GM13976 (cell line): ENCODE data around the gene ANKMY1.
A peak's percentile ranks its signal among the peaks of the same experiment; 100 is the strongest.

Source experiments
- DNase-seq: peaks from one replicate; pipeline ENCODE4 v3.0.0; 2012; ENCODE audit warnings: low spot score
- CTCF ChIP-seq: IDR thresholded peaks from 2 replicates; pipeline ENCODE4 v1.5.1; 2012; ENCODE audit warnings: borderline replicate concordance, mild to moderate bottlenecking; ENCODE audit not compliant: insufficient read depth; ENCODE audit errors: extremely low read depth, missing control alignments, control extremely low read depth
- in situ Hi-C: fragments of 300-500 bp; cut with MboI; formaldehyde crosslinking; loops from one replicate; pipeline ENCODE4 v1.12.0; 2022; ENCODE audit warnings: low sequenced_read_pairs, mixed read lengths, inconsistent platforms; ENCODE audit not compliant: unreplicated experiment

Gene ANKMY1

DNA sequence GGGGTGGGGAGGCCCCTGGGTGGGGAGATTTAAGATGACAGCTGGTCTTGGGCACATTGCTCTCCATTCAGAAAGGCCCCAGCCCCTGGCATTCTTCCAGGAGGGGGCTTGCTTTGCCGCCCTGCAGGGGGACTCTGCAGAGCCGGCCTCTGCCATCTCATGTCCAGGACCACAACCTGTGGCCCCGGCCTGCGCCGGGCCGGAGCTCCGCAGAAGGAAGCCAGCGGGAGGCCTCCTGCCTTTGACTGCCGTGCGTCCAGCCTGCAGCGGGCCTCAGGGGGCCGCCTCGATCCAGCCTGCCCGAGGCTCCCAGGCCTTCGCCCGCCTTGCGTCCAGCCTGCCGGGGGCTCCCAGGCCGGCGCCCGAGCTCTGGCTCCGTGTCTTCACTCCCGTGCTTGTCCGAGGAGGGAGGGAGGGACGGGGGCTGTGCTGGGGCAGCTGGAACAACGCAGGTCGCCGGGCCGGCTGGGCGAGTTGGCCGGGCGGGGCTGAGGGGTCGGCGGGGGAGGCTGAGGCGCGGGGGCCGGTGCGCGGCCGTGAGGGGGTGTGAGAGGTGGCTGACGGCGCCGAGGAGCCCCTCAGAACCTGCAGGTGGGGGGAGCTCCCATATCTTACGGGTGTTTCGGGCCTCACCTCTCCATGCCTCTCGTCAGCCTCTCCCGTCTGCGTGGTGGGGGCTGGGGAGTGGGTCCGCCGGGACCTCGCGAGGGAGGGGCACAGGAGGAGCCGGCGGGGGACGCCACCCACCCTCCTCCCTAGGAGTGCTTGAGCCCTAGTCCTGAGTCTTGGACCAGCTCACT lies 101.9 kb downstream of the ANKMY1 start:
- in situ Hi-C loops = no loop called here
- TF ChIP-seq CTCF = no peak
- DNase-seq = no peak

- in situ Hi-C loops = no loop called here
- DNase-seq = no peak
- no peak for TF ChIP-seq CTCF
Observed at GRCh38 chr2:240455272-240455646, 102.5 kb downstream of the ANKMY1 start.

- TF ChIP-seq CTCF = no peak
- in situ Hi-C loops = no loop called here
- no peak for DNase-seq
Observed at GRCh38 chr2:240454106-240454901, 103.5 kb downstream of the ANKMY1 start.

- no peak for DNase-seq
- in situ Hi-C loops = no loop called here
- TF ChIP-seq CTCF = no peak
Observed at GRCh38 chr2:240453461-240454105, 104.2 kb downstream of the ANKMY1 start.

DNA sequence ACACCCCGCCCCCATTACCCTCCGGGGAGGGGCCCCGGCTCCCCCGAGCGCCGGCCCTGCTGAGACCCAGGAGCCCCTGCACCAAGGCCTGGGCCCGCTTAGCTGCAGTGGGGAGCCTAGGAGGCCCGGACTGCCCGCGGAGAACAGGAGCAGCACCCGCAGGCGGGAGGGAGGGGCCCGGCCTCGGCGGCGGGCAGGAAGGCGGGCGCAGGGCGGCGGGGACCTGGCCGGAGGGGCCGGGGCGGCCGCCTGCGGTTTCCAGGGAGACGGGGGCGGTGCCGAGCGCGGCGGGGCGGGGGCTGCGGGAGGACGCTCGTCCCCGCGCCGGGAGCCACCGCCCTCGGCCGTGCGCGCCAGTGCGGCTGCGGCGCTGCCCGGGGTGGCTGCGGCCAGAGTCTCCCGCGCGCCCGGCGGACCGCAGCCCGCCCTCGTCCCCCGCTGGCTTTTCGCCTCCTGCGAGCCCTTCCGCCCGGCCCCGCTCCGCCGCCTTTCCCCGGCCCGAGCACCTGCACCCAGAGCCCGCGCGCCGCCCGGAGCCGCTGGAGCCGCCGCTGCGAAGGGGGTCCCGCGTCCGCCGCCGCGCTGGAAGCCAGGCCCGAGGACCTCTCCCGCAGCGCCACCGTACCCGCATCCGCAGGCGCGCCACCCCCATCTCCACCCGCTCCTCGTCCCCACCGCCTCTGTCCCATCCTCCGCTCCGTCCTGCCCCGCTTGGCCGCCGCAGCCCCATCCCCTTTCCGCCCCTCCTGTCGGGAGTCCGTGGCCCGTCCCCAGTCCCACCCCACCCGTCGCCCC lies 105.1 kb downstream of the ANKMY1 start:
- TF ChIP-seq CTCF = no peak
- in situ Hi-C loops = no loop called here

More for the DNA sequence above, 105.1 kb downstream of the ANKMY1 start:
- peak; percentile 79 for DNase-seq
